Dermis microvascular lymphatic vessel endothelial cell (primary cell): Measurements from ENCODE around the gene CFAP61. TPM values are rescaled to one million over a fixed set of nuclear protein-coding genes. Genes with fewer than 3 reads are reported as not detected.
"Not testable (repeated sequence)": the region's sequence is repeated elsewhere in the genome, so short reads cannot be mapped to it uniquely, and the experiment has no call there.

ENCODE experiments used
- DNase-seq, 2 donors: peaks; one replicate each; pipeline versions ENCODE4 v3.0.0 to v3.0.0-alpha.2; 2010; ENCODE audit warnings: low read depth in 2 of 2
- total RNA-seq: library from RNA; depleted of rRNA; stranded (reverse); fragments of >200 nt; gene quantifications from 2 replicates; pipeline ENCODE4 v1.2.1, GENCODE V29; 2014

Gene CFAP61
- total RNA-seq, 1 donor from 2014 or later, result not detected

DNA sequence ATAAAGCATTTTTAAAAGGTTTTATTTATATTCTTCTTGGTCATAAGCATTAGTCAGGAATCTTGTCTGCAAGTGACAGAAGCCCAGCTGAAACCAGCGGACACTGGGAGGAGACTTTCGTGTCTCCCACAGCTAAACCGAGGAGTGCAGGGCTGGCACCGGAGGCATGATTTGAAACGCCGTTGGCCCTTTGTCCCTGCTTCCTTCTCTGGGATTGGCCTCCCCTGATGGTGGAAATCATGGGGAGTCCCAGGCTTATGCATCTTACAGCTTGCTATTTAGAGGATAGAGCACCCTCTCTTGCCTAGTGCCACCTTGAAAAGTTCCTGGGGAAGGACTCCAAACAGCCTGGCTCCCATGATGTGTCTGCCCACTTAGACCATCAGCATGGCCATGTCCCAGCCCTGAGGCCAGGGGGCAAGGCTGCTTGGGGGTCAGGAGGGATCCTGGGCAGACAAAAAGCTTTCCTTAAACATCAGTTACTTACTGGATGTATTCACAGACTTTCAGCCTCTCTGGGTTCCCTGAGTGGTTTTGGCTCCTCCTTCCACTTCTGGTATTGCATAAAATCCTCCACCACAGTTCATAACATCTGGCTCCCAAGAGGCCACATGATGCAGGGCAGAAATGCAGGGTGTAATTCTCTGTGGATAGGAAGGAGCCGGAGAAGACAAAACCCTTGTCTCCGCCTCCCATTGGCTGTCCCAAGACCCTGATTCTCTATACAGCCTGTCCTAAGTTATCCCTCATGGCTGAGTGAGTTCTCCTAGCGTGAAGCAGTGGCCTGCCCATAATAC, 266.2 kb downstream of the CFAP61 start:
- DNase-seq, result no peak

DNA sequence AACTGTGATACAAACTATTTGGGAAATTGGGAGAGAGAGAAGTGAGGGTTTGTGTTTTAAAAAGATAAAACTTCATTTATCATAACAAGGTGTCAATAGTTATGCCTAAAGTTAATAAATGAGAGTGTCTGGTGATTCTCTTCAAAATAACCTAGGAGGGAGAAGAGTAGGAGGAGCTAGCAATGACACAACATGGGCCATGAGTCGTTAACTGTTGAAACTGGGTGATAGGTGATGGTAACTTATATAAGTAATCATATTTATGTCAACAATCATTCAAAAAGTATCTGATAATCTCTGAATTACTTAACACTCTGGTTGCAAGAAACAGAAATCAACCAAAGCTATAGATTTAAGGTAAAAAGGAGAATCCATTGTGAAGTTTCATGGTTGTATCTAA, 268.8 kb downstream of the CFAP61 start:
- DNase-seq, result no peak

DNA sequence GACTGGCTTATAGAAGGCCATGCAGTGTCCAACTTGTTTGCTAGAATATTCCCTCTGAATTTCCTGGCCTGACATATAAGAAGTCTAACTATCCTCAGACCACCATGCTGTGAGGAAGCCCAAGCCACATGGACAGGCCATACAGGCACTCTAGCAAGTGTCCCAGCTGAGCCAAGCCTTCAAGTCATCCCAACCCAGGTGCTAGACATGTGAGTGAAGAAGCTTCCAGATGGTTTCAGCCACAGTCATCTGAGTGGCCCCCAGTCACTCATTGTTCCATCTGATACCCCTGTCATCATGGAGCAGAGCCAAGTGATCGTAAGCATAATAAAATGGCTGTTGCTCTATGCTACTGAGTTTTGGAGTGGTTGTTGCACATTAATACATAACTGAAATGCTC, 269.6 kb downstream of the CFAP61 start:
- DNase-seq, result no peak

DNA sequence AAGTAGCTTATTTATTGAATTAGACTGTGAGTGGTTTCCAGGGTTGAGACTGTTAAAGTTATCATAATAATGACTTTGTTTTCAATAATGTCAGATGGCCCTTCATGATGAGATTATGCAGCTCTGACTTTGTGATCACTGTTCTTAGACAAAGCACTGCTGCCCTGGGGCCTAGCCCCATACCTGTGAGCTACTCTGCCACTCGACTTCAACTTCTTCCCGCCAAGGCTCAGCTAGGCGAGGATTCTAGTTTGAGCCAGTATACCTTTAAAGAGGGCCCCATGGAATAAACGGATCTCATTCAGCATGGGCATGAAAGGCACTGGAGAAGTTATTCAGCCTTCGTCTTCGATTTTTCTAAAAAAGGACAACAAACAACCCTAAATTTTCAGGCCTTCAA, 270.6 kb downstream of the CFAP61 start:
- no peak for DNase-seq

DNA sequence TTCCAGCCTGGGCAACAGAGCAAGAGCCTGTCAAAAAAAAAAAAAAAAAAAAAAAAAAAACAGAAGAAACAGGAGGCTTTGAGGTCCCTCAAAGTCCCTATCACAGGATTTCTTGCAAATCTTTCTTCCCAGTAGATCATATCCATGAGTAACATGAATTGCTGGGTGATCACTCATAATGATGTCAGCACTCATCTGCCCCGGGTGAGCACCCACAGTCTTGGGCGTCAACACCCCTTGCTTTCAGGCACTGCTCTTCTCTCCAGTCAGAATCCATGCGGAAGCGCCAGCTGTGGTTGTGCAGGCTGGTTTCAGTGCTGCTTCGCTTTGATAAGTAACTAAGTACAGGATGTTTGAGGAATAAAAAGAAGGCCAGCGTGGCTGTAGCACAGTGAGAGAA, 275.4 kb downstream of the CFAP61 start:
- no peak for DNase-seq

DNA sequence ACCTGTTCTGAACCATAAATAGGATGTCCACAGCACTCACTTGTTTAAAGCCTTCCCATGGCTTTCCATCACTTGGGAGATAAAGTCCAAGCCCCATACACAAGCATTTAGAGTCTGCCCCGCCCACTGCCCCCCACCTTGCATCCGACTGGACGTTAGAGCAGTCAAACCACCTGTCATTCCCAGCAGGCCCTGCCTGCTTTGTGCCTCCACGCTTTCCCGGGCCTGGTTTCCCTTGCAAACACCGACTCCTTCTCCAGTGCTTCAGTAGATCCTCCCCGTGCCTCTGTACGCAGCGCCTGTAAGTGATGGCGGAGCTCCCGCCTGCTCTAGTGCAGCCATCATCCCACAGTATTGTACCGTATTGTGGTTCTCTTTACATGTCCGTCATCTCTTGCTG, 277.2 kb downstream of the CFAP61 start:
- DNase-seq, result no peak

DNA sequence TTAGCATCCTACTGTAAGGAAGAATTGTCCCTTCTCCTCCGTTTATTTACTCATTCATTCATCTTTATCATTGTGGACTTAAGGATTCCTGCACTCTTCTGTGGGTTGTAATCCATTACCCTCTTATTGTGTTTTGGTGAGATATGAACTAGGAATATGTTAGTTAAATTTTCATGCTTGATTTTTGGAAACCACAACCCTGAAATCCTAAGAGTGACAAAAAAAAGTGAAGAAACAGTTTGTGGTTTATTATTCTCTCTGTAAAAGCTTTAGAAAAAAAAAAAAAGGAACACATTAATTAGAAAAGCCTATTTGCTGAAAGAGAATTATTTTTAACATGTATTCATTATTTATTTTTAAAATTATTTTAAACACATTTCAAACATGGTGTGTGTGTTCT, 278.8 kb downstream of the CFAP61 start:
- no peak for DNase-seq

DNA sequence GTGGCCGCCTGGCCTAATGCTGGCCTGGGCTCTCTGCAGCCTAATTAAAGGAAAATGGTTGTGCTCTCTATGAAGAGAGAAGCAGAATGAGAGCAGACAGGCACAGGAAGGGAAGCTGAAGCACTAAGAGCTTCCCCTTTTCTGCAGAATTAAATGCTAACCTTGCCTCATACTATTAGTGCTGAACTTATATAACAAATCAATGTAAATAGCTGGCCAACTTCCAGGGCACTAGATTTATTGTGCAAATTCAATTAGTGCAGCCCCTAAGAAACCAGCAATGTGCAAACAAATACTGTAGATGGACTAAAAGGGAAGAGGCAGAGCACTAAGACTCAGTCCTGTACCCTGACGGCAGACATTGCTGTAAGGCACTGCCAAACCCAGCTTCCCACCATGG, 279.5 kb downstream of the CFAP61 start:
- DNase-seq, result no peak

DNA sequence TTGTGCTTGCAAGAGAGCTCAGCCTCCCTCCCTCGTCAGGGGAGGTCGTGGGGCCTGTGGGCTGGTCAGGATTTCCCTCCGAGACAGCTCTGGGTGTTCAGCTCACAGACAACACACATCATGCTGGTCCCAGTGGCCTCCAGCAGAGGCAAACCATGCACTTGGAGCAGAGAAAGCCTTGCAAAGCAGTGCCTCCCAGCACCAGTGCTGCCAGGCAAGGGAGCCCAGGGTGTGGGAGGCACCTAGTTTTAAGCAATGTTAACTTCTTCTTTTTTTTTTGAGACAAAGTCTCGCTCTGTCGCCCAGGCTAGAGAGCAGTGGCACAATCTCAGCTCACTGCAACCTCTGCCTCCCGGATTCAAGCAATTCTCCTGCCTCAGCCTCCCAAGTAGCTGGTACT, 281.5 kb downstream of the CFAP61 start:
- DNase-seq, result no peak

DNA sequence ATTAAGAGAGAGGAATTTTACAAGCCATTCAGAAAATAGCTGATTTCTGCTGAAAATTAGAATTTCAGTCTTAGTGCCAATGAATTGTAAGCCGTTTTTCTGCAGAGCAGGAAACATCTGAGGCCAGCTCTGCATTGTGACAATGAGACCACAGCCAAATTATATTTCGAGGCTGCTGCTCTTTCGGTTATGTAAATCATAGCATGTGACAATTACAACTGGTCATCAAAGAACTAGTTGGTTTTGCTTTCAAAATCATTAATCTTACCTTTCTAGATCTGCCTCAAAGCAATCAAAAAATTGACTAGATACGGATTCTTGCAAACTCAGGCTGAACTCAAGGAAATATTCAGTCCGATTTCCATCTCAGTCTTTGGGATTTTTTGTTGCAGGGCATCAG, 282.2 kb downstream of the CFAP61 start:
- peak in 1 of 2 donors; percentile 26 for DNase-seq

DNA sequence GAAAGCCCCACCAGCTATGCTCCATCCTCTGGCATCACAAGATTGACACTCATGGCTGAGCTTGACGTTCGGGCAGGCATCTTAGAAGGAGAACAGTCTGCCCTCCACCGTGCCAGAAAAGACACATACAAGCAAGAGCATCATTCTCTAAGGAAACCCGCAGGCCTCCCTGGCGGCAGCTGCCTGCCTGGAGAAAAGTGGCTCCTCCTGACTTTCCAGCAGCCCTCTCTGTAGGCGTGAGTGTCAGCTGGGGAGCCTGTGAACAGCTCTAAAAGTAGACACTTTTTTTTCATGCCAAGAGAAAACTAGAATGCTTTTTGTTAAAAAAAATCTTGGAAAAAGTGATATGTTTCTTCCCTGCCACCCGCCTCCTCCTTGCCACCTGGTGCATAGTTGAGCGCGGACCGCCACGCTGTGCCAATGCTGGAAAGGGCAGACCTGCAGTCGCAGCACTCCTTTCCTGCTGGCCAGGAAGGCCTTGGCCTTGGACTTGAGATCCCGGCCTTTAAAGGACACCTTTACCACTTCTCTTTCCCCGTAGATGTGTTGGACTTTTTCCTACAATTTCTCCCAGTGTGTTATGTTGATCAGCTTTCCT, 285.9 kb downstream of the CFAP61 start:
- DNase-seq, result no peak

DNA sequence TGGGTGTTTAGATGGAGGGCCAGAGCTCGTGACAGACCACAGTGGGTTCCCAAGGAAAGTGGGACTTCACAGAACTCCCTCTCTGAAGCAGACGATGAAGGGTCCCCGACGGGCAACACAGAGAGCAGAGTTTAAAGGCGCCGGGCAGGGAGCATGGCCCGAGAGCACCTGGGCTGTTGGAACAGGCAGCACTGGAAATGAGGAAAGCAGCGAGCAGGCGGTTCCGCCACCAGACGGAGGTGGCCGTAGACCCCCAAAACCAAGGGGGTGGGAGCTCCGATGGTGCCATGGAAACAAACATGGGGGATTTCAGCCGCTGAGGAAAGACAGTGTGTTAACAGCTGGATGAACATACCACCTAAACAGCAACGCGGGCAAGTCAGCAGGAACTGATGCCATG, 288.1 kb downstream of the CFAP61 start:
- no peak for DNase-seq

DNA sequence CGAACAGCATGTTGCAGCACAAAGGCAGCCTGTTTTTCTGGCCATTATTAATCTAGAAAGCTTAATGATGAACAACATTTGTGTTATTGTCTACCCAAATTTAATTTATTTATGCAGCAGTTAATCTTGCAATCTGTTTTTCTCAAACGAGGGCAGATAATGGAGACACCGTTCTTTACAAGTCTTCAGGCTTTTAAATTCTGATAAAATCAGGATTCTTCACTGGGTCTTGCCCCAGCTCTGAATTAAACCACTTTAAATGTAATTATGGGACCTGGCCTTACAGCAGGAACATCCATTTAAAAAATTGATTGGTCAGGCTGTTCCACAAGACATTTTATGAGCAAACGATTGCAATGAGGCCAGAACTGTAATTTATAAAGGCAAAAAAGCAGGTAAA, 289.0 kb downstream of the CFAP61 start:
- no peak for DNase-seq

DNA sequence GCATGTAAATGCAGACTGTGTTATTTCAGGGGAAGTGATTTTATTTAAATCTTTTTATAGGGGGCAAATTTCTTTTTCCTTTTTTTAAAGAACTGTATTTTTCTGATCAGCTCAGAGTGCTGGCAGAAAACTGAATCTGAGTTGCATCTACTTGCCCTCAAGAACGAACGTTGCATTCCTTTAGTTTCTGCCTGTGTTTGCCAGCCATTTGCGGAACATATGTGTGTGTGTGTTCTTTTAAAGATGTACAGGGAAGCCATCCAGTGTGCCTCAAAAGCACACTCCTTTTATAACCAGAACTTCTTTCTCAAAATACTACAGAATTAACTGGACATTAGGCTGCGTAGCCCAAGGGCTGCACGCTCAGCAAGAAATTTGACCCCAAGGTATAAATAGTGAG, 289.7 kb downstream of the CFAP61 start:
- DNase-seq, result no peak

DNA sequence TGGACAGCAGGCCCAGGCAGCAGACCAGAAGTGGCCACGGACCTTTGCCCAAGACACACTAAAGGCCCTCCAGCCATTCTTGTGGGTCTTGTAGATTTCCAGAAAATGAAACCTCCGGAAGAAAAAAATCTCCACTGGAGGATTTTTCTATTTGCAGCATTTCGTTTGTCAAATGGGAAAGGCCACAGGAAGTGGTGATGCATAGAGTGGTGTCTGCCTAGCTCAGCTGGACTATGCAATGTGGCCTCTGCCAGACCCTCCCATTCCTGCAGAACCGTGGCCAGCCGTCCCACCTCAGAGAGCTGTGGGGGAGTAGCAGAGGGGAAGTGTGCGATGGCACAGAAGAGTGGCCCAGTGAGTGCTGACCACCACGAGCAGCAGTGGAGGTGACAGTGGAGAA, 291.6 kb downstream of the CFAP61 start:
- peak in 1 of 2 donors; percentile 24 for DNase-seq

DNA sequence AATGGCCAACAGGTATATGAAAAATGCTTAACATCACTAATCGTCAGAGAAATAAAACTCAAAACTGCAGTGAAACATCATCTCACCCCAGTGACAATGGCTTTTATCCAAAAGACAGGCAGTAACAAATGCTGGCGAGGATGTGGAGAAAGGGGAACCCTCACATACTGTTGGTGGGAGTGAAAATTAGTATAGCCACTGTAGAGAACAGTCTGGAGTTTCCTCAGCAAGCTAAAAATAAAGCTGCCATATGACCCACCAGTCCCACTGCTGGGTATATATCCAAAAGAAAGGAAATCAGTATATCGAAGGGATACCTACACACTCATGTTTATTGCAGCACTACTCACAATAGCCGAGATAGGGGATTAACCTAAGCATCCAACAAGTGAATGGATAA, 292.1 kb downstream of the CFAP61 start:
- DNase-seq, result no peak

DNA sequence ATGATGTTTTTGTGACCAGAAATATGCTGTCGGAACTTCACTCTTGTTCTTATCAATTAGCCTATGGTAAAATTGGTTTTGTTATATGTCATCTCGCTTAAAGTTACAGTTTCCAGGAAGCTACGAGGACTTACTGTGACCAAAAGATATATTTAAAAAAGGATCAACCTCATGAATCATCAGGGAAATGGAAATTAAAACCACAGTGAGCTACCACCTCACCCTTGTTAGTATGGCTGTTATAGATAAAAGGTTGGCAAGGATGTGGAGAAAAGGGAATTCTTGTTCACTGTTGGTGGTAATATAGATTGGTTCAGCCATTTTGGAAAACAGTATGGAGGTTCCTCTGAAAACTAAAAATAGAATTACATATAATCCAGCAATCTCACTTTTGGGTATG, 301.2 kb downstream of the CFAP61 start:
- DNase-seq, result no peak

DNA sequence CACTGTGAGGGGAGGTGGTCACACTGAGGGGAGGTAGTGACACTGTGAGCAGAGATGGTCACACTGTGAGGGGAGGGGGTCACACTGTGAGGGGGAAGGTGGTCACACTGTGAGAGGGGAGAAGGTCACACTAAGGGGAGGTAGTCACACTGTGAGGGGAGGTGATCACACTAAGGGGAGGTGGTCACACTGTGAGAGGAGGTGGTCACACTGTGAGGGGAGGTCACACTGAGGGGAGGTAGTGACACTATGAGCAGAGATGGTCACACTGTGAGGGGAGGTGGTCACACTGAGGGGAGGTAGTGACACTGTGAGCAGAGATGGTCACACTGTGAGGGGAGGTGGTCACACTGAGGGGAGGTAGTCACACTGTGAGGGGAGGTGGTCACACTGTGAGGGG, 303.2 kb downstream of the CFAP61 start:
- not testable (repeated sequence) for DNase-seq

DNA sequence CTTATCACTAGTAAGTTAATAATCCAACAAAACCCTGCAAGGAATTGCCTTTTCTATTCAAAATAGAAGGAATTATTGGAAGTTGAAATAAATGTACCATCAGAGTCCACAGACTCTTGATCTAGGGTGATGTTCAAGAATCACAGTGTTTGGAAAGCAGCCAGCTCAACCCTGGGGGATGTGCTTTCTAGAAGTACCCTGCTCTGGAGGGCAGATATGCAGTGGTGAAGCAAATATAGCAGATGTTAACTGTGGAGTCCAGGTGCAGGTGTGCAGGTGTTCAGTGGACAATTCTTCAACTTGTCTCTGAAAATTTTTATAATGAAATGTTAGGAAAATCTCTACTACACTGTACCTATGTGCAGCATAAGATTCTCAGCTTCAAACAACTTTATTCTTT, 306.5 kb downstream of the CFAP61 start:
- DNase-seq, result no peak

DNA sequence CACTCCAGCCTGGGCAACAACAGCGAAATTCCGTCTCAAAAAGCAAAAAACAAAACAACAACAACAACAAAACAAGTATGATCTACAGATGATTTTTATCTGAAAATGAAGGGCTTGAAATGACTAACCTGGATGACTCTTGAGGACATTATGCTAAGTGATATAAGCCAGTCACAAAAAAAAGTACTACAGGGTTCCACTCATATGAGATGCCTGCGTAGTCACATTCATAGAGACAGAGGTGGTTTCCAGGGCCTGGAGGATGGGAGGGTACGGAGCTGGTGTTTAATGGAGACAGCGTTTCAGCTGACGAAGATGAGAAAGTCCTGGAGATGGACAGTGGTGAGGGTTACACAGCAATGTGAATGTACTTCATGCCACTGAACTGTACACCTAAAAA, 307.3 kb downstream of the CFAP61 start:
- no peak for DNase-seq

DNA sequence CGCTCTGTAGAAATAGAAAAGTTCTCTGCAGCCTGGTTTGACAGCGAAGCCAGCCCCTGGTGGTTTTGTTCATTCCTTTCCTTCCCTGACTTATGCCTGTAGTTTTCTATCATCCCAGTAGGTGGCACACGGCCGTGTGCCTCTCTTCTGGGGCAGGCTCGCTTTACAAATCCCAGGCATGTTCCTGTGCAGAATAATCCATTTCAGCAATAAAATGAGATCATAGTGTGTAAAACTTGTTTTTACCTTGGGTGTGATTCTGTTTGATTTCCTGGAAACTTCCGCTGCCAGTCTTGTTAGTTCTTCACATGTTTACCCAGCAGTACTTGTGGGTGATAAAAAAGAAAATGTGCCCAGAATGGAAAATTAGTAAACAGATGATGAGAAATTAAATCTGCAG, 308.1 kb downstream of the CFAP61 start:
- peak; percentile 33 to 59 for DNase-seq

DNA sequence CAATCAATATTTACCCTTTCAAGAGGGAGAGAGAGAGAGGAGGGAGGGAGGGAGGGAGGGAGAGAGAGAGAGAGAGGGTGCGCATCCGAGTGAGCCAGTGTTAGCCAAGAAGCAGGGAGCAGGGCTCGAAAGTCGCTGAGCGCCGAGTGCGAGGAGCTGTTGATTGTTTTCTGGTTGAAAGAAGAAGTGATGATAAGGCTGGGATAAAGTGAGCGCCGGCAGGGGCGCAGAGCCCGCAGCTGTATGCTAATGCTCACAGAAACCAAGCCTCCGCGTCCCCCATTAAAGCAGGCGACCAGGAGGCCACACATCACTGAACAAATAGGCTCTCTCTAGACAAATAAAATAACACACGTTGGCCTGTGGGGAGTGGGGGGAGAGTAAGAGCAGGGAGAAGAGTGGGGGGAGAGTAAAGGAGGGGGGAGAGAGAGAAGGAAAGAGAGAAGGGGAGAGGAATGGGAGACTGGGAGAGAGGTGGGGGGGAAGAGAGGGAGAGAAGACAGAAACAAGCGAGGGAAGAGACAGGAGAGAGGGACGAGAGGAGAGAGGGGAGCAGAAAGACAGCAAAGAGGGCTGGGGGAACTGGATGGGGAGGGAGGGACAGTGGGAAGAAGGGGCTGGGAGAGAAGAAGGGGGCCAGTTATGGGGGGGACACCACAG, 310.6 kb downstream of the CFAP61 start:
- no peak for DNase-seq

DNA sequence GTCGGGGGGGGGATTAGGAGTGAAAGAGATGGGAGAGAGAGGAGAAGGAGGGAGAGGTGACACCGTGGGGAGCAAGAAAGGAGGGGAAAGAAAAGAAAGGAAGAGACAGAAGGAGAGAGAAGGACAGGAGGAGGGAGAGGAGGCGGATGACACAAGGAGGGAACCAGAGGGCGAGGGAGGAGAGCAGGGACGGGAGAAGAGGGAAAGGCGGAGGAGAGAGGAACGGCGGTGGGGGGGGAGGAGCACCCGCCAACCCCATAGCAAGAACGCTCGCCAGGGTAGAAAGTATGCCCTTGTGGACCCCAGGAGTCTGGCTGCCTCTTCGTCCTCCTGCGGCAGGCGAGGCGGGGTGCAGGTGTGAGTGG, 311.1 kb downstream of the CFAP61 start:
- no peak for DNase-seq
